NCI-H1436 (cell line): ENCODE measurements around the gene CRTC2.

Experiments
- DNase-seq: peaks from one replicate; lab custom pipeline; 2025; lab: John Stamatoyannopoulos, UW

Gene CRTC2

DNA sequence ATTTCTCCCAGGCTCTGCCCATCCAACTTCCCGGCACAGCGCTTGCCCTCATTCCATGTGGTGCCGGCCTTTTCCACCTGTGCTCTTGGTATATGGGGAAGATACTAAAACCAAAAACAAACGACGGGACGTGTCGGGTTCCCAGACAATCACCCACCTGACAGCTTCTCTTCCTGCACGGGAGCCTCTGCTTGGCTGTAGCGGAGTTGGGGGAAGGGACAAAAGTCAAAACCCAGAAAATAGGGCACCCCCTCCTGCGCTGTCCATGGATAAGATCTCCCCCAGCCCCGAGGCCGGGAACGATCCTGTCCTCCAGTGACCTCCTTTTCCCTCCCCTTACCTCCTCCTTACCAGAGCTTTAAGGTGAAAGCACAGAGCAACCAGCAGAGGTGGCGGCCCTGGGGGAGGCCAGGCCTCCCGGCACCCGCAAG lies 18.4 kb upstream of the CRTC2 start:
- no peak for DNase-seq

DNA sequence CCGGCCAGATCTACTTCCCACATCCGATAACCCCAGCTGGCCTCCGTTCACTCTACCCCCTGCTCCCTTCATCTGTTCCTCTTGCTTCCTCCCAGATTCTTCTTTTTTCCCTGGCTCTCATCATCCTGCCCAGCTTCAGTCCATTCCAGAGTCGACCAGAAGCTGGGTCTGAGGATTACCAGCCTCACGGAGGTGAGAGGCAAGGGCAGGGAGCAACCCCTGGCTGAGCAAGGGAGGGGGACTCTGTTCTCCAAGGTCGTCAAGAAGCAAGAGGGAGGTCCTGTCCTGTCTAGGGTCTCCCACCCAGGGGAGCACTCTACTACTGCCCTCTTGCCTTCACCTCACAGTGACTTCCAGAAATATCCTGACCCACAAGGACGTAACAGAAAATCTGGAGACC lies 15.1 kb upstream of the CRTC2 start:
- no peak for DNase-seq

DNA sequence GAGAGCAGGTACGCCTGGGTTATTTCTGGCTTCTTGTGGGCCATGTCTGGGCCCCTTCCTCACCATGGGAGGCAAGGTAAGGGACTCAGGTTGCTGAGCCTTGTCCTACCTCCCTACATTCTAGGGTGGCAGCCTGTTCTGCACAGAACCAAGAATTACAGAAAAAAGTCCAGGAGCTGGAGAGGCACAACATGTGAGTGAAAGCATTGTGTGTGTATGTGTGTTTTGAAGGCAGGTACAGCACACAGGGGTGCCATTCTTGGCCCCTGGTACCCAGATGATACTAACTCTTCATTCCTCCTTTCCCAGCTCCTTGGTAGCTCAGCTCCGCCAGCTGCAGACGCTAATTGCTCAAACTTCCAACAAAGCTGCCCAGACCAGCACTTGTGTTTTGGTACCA lies 14.7 kb upstream of the CRTC2 start:
- no peak for DNase-seq

DNA sequence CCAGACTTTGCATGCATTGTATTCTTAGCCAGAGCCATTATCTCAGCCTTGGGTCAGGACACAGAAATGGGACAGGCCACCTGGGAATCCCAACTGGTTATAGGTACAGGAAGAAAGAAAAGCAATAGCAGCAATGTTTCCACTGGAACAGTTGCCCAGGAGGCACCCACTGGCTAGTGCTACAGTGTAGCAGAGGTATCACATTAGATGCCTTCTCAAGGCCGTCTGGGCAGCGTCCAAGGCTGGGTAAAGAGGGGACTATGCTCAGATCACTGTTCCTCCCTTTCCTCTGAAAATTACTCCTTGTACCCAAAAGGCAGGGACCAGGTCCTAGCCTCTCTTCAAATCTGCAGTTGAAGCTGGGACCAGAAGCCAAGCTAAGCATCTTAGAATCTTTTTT lies 11.9 kb upstream of the CRTC2 start:
- DNase-seq, result no peak

DNA sequence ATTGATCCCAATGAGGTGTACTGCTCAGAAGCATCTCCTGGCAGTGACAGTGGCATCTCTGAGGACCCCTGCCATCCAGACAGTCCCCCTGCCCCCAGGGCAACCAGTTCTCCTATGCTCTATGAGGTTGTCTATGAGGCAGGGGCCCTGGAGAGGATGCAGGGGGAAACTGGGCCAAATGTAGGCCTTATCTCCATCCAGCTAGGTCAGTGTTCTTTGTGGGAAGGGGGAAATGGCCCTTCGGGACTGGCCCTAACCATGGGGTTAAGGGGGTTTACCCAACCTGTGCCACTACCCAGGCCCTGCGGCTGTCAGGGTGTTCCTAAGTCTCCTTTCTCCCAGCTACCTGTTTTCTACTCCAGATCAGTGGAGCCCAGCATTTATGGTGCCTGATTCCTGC lies 10.6 kb upstream of the CRTC2 start:
- no peak for DNase-seq

DNA sequence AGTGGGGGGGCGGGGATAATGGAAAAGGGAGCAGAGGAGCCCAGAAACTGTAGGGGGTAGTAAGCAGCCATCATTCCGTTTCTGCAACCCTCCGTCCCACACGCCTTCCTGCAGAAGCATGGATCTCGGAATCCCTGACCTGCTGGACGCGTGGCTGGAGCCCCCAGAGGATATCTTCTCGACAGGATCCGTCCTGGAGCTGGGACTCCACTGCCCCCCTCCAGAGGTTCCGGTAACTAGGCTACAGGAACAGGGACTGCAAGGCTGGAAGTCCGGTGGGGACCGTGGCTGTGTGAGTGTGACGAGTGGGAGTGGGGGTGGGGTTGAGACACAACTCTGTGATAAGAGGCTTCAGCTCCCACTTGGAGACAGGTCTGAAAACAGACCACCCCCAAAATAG lies 10.0 kb upstream of the CRTC2 start:
- DNase-seq, result no peak

DNA sequence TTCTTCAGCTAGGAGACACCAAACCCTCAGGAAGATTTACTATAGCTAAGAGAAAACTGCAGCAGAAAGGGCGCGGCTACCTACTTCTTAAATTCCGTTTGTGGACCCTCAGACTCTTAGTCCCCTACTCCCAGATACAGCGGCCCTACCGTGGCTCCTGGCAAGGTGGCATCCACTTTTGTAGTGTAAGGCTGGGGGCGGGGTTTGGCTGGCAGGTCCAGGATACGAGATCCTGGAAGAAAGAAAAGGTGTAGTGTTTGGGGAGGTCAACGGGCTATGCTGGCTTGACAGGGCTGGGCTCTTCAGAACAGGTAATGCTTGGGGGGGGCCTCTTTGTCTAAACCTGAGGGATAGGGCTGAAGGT lies 9.6 kb upstream of the CRTC2 start:
- peak; percentile 40 for DNase-seq

DNA sequence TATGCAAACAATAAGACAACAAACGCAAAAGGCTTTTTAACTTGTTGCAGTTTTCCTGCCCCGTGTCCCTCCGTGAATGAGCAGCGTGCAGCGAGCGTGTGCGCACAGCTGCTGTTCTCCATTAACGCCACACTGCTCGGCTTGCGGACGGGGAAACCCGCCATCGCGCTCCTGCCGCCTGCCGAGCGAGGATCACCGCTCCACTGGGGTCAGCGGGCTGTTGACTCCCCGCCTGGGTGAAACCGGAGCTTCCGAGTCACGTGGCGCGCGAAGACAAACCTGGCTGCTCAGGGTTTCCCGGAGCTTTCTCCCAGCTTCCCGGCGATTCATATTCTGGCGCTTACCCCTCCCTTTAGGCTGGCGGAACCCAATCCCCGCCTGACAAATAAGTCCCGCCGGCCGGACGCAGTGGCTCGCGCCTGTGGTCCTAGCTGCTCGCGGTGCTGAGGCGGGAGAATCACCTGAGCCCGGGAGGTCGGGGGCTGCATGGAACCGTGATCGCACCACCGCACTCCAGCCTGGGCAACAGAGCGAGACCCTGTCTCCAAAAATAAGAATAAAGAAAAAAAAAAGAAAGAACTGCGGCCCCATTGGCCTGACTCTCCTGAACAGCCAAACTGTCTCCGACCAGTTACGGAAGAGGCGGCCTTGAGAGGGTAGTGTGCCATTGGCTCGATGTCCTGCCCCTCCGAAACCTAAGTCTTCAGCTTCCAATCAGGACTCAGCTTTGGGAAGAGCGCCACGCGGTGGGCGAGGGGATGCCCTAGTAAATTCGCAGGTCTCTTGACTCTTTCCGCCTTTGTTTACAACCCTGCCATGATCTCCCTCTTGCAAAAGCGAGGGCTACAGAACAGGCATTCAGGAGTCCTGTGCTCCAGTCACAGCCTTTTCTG lies 8.9 kb upstream of the CRTC2 start, which contains the start of gene CREB3L4:
TSS of gene CREB3L4 (plus strand) at position 796 of the 893 bp plus-strand sequence. CDS start 624 bp downstream, outside the sequence.
- DNase-seq, result peak; percentile 96

DNA sequence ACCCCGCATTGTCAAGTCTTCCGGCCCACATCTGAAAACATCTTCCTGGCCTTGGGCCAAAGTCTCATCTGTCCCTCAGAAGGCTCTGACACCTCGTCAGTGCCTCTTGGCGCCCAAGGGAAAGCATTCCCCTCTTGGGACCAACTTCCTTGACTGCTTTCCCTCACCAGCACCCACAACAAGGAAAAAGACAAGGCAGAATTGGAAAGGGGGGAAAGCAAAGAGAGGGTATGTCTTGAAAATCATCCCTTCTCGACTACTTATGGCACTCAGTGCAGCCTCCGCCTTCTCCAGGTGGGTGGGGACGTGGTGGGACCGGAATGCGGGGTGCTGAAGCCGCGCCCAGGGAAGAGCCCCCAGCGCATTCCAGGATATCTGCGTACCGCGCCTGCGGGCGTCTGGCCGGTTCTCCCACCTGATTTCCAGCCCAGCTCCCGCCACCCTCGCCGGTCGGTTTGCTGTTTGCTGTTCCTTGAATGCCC lies 5.5 kb upstream of the CRTC2 start:
- peak; percentile 11 for DNase-seq

DNA sequence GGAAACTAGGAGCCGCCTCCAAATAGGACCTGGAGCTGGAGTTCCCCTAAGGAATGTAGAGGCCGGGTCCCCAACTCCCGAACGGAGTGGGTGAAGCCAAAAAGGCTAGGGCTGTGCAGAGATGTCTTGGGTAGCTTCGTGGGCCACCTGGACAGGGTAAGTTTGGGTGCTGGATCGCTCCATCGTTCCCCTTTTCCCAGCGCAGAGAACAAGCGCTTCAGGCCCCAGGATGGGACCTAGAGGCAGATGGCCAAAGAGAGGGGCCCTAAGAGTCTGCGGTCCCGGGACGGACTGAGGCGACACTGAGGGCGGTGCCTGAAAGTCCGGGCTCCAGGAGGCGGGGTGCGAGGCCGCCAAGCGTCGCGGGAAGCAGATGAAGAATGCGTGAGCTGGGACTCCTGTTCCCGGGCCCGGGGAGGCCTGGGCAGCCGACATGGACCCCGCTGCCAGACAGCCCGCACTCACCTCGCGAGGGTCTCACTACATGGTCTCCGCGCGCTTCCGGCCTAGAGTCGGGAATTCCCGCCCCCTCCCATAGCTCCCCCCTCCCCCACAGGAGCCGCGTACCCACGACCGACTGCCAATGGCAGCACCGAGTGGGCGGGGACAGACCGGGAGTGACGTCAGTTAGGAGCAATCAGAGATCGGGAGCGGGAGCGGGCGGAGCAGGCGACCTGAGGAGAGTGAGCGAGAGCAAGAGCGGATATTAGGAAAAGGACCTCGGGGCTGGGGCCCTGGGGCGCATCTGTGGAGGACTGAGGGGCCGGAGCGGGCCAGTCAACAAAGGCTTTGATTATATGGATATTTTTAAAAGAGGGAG lies 4.8 kb upstream of the CRTC2 start, which contains the start of gene SLC39A1:
TSS of gene SLC39A1 (minus strand) at position 508 of the 820 bp plus-strand sequence. CDS start 822 bp downstream, outside the sequence.
- peak; percentile 95 for DNase-seq

DNA sequence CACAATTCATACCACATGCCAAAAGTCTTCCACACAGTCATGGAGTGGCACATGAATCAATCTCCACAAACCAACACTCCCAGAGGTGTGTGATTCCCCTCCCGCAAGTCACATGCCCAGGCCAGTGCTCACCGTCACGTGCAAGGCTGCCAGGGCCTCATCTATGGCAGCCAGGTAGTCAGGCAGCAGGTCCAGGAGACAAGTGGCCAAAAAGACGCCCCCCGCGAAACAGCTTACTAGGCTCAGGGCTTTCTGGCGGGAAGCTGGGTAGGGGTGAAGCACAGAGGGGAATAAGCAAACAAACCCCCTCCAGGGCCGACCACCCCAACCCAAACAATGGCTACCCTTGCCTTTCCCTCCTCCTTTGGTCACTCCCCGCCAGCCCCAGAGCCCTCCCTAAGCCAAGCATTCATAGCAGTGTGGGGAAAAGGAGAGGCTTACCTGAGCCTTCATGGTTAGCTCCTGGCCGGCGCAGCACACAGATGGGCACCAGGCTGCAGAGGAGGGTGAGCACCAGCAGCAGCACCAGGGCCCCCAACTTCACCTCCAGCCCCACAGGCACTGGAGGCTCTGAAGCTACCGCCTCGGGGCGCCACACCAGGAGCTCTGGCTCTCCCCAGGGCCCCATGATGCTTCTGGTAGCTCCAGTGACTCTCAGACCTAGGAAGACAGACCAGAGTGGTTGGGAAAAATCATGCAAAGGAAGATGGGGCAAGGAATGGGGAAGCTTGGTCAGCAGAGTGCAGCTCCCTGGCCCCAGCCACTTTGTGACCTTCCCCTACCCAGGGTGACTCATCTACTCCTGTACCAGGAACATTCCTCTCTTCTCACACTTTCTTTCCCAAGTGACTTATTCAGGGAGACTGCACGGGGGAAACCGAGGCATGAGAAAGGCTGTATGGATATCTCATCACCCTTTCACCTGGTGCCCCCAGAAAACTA lies 3.9 kb upstream of the CRTC2 start:
- DNase-seq, result no peak

DNA sequence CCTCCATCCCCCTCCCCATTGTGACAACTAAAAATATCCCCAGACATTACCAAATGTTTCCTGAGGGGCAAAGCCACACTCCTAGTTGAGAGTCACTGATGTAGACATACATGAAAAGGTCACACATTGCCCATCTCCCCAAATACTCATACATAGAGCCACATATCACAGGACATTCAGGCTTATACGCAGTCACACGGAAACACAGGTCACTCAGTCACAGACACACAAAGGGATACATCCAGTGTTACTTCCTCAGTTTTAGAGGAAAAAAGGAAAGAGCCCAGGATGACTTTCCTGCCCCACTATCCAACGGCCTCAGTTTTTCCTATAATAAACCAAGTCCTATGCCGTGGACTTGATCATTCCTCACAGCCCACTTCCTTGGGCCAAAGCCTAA lies 3.0 kb upstream of the CRTC2 start:
- no peak for DNase-seq

DNA sequence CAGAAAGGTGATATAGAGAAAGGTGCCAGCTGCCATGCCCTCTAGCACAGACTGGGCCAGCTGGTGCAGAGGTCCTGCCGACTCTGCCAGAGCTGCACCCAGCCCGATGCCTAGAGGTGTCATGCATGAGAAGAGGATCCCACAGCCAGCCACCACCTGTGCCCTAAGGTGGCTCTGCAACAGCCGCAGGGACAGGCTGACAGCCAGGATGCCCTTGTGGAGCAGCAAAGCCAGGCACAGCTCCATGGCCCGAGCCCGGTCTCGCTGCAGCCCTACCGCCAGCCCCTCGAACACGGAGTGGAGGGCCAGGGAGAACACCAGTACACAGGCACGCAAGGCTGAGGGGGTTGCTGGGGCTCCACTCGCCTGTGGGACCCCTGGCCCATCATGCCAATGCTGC lies 1.8 kb upstream of the CRTC2 start:
- no peak for DNase-seq

DNA sequence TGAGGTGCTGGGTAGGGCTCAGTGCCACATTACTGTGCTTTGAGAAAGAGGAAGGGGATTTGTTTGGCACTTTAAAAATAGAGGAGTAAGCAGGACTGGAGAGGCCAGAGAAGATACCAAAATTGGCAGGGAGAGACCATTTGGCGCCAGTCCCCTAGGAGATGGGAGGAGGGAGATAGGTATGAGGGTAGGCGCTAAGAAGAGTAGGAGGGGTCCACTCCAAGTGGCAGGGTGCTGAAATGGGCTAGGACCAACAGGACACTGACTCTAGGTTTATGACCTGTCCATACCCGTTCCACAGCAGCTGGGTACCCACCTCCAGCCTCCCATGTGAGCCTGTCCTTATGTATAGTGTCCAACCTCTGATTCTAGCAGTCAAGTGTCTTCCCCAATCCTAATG lies 1.0 kb upstream of the CRTC2 start:
- DNase-seq, result no peak

DNA sequence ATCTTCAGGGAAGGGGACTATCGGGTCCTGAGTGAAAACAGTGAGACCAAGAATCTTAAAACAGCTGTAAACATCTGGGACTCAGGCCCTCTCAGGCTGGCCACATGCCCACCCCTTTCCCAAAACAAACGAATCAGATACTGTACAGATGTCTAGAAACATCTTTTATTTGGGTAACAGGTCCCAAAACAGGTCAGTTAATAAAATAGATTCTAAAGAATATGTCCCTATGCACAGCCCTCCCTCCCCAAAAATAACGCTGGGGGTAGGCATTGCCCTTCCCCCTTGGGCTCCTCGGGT lies 499 bp upstream of the CRTC2 start:
- DNase-seq, result no peak

DNA sequence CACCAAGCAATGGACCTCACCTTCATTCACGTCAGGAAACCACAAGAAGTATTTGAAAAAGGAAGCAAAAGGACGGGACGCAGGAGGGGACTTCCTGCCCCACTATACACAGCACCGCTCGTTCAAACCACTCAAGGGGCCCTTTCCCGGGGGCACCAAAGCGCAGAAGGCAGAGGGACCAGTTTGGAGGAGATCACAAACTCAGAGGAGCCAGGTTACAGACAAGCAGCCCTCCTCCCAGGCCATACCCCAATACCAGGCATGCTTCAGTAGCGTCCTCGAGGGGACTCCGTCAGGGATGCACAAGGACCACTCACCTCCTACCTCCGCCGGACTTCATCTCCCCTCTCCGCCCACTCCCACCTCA lies 685 bp downstream of the CRTC2 start:
- DNase-seq, result no peak

DNA sequence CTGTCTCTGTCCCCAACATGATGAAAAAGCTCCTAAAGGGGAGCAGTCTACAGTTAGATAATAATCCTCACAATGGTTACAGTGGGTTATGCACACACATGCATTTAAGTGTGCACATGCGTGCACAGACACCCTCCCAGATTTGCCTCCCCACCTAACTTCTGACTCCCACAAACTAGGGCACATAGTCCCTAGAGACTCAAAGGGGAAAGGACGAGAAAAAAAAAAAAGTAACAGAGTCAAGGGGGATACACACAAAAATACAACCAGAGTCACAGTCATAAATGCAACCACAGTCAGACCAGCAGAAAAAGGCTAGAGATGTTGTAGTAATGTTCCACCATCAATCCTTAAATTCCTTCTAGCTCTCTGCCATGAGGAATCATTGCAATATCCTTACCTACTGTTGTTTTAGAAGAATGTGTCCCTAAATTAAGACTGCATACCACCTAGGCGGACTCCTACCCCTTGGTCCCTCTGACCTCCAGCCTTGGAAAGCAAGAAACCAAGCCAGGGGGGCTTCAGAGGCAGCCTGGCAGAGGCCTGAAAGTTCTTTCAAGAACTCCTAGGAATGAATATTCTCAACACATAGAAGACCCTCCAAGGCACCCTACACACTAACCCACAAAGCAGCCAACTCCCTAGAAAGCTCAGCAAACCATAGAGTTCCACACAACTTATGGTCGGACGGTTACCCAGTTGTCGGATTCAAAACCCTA lies 1.3 kb downstream of the CRTC2 start:
- no peak for DNase-seq

DNA sequence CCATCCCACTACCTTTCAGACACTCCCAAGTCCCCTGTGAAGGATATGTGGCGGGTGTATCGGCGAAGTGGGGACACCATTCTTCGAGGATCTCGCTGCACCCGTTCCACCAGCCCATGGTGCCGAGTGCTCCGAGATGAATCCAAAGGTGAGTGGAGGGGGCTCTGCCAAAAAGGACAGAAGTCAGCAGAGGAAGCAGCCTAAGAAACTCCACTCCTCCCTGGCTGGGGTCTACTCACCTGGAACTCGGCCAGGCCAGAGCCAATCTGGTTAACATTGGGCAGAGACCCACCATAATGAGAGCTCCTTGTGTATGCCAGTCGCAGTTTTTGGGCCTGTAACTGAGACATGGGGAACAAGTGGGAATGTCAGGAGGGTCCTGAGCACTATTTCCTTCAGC lies 3.6 kb downstream of the CRTC2 start:
- no peak for DNase-seq

DNA sequence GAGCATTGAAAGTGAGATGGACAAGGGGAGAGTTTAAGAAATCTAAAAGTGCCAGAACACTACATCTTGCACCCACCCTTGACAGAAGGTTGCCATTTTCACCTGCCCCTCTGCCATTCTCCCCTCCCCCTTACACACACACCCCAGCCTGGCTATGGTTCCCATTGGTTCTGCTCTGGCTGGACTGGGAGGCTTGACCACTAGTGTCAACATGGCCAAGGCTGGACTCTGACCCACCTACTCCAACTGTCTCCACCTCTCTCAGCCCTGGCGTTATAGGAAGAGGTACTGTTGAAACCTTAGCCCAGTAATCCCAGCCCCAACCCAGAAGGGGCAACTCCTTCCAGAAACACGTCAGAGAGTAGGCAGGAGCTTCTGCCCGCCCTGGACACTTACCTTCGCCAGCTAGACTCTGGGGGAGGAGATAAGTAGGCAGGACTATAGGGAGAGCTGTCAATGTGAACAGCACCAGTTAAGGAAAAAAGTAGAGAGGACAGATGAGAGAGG lies 4.5 kb downstream of the CRTC2 start:
- DNase-seq, result no peak

DNA sequence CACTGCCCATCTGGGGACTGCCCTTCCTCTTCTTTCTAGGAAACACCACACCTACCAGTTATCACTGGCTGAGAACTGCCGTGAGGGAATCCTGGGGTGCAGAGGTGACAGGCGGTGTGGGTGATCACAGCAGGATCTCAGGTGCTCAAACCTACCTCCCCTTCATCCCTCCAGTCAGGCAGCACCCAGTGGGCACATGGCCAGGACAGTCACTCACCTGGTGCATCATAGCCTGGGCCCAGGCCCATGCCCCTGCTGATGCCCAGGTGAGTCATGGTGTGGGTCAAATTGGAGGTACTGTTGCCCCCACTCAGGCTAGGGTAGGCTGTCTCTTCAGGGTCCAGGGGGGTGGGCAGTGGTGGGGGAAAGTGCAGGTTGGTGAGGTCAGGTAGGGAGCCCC lies 6.6 kb downstream of the CRTC2 start:
- DNase-seq, result no peak

DNA sequence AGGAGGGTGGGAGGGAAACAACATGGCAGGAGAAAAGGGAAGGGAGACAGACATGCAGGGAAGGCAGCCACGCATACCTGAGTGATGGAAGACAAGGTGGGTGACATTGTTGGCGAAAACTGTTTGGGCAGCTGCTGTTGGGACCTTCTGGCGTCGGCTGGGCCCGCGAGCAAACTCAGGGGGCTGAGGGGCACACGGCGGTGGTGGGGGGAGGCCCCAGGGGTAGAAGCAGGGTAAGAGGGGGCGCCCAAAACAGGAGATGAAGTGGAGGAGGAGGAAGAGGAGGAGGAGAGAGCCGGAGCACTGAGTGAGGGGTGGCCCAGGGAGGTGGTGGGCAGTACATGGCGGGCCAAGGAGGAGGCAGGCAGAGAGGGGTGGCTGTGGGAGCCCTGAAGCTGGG lies 7.2 kb downstream of the CRTC2 start:
- DNase-seq, result no peak
